Colonic mucosa (tissue), 4 donors: ENCODE data around the gene SPAG6. TPM values are rescaled to one million over a fixed set of nuclear protein-coding genes. Genes with fewer than 3 reads are reported as not detected.

ENCODE experiments used
- DNase-seq: peaks from one replicate; pipeline ENCODE4 v3.0.0-alpha.2; 2020
- H3K27ac ChIP-seq: fragments of 200-600 bp; one replicate; pipeline ENCODE4 v1.8.0; 2021
- H3K27me3 ChIP-seq: fragments of 200-600 bp; one replicate; pipeline ENCODE4 v1.8.0; 2021
- H3K36me3 ChIP-seq: fragments of 200-600 bp; one replicate; pipeline ENCODE4 v1.8.0; 2021
- H3K4me1 ChIP-seq: fragments of 200-600 bp; one replicate; pipeline ENCODE4 v1.8.0; 2021; ENCODE audit warnings: mild to moderate bottlenecking
- H3K4me3 ChIP-seq: fragments of 200-600 bp; one replicate; pipeline ENCODE4 v1.8.0; 2021
- H3K9ac ChIP-seq, 2 donors: one replicate each; pipeline ENCODE4 v1.7.0; 2013; ENCODE audit warnings: control low read depth in 2 of 2, low read depth in 2 of 2, low read length in 2 of 2
- H3K9me3 ChIP-seq: fragments of 200-600 bp; one replicate; pipeline ENCODE4 v1.8.0; 2021
- intact Hi-C: fragments of 100-400 bp; cut with DNase I; formaldehyde crosslinking; loops from one replicate; pipeline ENCODE4 v1.14.1; 2022
- total RNA-seq, 2 donors: library from RNA; stranded (reverse); fragmentation: NEBNext Ultra II Directional in 1 of 2; extraction: Animal tissue kit (Norgen Biotek cat#: 25700) in 1 of 2; gene quantifications; one replicate each; pipeline ENCODE4 v1.2.1, GENCODE V29; 2021
- TF ChIP-seq, protein P1 (sequence below): fragments of 200-600 bp; IDR thresholded peaks from one replicate; pipeline ENCODE4 v1.8.0; 2022; ENCODE audit warnings: antibody characterized with exemption, mild to moderate bottlenecking
- donor health status: healthy.
- donor health status: DM: no; HTN: no; CAD: no.
- donor health status: DM: no; HTN: no; CAD: no.

The SPAG6 gene
- total RNA-seq, 2 donors from 2014 or later: not detected

- Histone ChIP-seq H3K27ac (no peak overlapping the region), H3K9me3 (no peaks in the 10 kb centered on the region), H3K36me3 (no peaks in the 10 kb centered on the region), H3K27me3 (peaks cover 67% of the 10 kb centered on the region), H3K4me3 (no peak overlapping the region), H3K4me1 (no peaks in the 10 kb centered on the region), H3K9ac (no peak overlapping the region)
- intact Hi-C loops: loop anchor here (10.0 kb wide), 1 partner anchor 89 kb away; no protein-coding TSS in a partner anchor
- DNase-seq: no peak
- TF ChIP-seq, protein P1, sequence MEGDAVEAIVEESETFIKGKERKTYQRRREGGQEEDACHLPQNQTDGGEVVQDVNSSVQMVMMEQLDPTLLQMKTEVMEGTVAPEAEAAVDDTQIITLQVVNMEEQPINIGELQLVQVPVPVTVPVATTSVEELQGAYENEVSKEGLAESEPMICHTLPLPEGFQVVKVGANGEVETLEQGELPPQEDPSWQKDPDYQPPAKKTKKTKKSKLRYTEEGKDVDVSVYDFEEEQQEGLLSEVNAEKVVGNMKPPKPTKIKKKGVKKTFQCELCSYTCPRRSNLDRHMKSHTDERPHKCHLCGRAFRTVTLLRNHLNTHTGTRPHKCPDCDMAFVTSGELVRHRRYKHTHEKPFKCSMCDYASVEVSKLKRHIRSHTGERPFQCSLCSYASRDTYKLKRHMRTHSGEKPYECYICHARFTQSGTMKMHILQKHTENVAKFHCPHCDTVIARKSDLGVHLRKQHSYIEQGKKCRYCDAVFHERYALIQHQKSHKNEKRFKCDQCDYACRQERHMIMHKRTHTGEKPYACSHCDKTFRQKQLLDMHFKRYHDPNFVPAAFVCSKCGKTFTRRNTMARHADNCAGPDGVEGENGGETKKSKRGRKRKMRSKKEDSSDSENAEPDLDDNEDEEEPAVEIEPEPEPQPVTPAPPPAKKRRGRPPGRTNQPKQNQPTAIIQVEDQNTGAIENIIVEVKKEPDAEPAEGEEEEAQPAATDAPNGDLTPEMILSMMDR: no peak
Measured at GRCh38 chr10:22343731-22344130, 1.6 kb upstream of the SPAG6 start.

DNA sequence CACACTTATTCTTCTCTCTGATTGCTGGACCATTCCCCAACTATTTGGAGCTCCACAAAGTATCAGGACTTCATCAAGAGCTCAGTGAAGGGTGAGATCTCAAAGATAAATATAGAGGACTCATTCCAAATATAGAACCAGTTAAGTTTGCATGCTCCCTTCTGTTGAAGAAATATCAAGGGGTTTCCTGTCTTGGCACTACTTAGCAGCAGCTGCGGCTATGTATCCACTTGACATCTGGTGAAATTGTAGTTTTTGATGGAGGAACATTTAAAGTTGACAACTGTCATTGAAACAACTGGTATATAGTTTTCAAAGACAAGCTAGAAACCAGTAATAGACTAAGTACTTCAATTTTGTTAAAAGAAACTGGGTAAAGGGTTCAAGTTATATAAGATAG, 1.0 kb upstream of the SPAG6 start:
- no peak overlapping the region for H3K27ac ChIP-seq
- H3K9me3 ChIP-seq: no peaks in the 10 kb centered on the region
- intact Hi-C loops: loop anchor here (10.0 kb wide), 1 partner anchor 89 kb away; no protein-coding TSS in a partner anchor
- no peak overlapping the region for H3K9ac ChIP-seq
- no peaks in the 10 kb centered on the region for H3K4me1 ChIP-seq
- no peak overlapping the region for H3K4me3 ChIP-seq
- H3K36me3 ChIP-seq: no peaks in the 10 kb centered on the region
- TF ChIP-seq, protein P1: no peak
- H3K27me3 ChIP-seq: peaks cover 61% of the 10 kb centered on the region
- DNase-seq: no peak

- intact Hi-C loops: loop anchor here (10.0 kb wide), 1 partner anchor 90 kb away; no protein-coding TSS in a partner anchor
- TF ChIP-seq, protein P1: no peak
- Histone ChIP-seq H3K36me3 (no peaks in the 10 kb centered on the region), H3K4me1 (no peaks in the 10 kb centered on the region), H3K9ac (peak overlapping the region in 1 of 2 donors; percentile 19), H3K9me3 (no peaks in the 10 kb centered on the region), H3K27ac (no peak overlapping the region), H3K27me3 (peaks cover 58% of the 10 kb centered on the region), H3K4me3 (peak overlapping the region; percentile 22)
- no peak for DNase-seq
Measured at GRCh38 chr10:22344781-22345300, 455 bp upstream of the SPAG6 start.

GRCh38 chr10:22346096-22346661, 883 bp downstream of the SPAG6 start:
- Histone ChIP-seq H3K36me3 (no peaks in the 10 kb centered on the region), H3K9ac (no peak overlapping the region), H3K4me3 (no peak overlapping the region), H3K27ac (no peak overlapping the region), H3K27me3 (peaks cover 58% of the 10 kb centered on the region), H3K9me3 (no peaks in the 10 kb centered on the region), H3K4me1 (no peaks in the 10 kb centered on the region)
- DNase-seq: no peak
- intact Hi-C loops: loop anchor here (10.0 kb wide), 1 partner anchor 91 kb away; no protein-coding TSS in a partner anchor
- TF ChIP-seq, protein P1: no peak

- Histone ChIP-seq H3K4me3 (no peak overlapping the region), H3K9me3 (no peaks in the 10 kb centered on the region), H3K27ac (no peak overlapping the region), H3K4me1 (no peaks in the 10 kb centered on the region), H3K36me3 (no peaks in the 10 kb centered on the region), H3K27me3 (peaks cover 29% of the 10 kb centered on the region), H3K9ac (no peak overlapping the region)
- intact Hi-C loops: loop anchor here (10.0 kb wide), 1 partner anchor 95 kb away; no protein-coding TSS in a partner anchor
- TF ChIP-seq, protein P1: no peak
- DNase-seq: no peak
Measured at GRCh38 chr10:22349755-22350154, 4.5 kb downstream of the SPAG6 start.
